A673 (cell line): Measurements from ENCODE around the gene DNAH14. TPM values are rescaled to one million over a fixed set of nuclear protein-coding genes. Genes with fewer than 3 reads are reported as not detected.

ENCODE experiments used
- BruUV-seq: library from RNA; stranded (reverse); fragments of 400-500 nt; replicated peaks from 2 replicates; lab custom pipeline; 2021; lab: Mats Ljungman, UMichigan
- CTCF ChIA-PET: fragments of 300-600 bp; sonication (Branson Sonifier 250); formaldehyde crosslinking; loops from one replicate; lab custom pipeline; 2022; ENCODE audit warnings: antibody characterized with exemption; lab: Charles Lee
- POLR2A ChIA-PET: fragments of 300-600 bp; sonication (Branson Sonifier 250); formaldehyde crosslinking; loops from one replicate; lab custom pipeline; 2022; ENCODE audit warnings: antibody characterized with exemption; ENCODE audit not compliant: low non-redundant PET; lab: Charles Lee
- DNase-seq: peaks from one replicate; pipeline ENCODE4 v3.0.0-alpha.2; 2015; ENCODE audit warnings: low spot score
- H3K27ac ChIP-seq: fragments of 200-600 bp; sonication (generic); 2 replicates; pipeline ENCODE4 v1.5.1; 2016; ENCODE audit warnings: mixed run types, low read depth, mild to moderate bottlenecking, mixed read lengths, antibody characterized with exemption, low read length; ENCODE audit not compliant: poor library complexity, severe bottlenecking
- H3K27me3 ChIP-seq: fragments of 200-600 bp; sonication (generic); replicated peaks from 2 replicates; pipeline ENCODE4 v1.6.1; 2017; ENCODE audit warnings: mixed run types, low read depth, mild to moderate bottlenecking, mixed read lengths, antibody characterized with exemption, low read length; ENCODE audit not compliant: insufficient read depth, poor library complexity
- H3K36me3 ChIP-seq: fragments of 200-600 bp; sonication (generic); 2 replicates; pipeline ENCODE4 v1.6.1; 2016; ENCODE audit warnings: mixed run types, mild to moderate bottlenecking, mixed read lengths, antibody characterized with exemption, low read length; ENCODE audit not compliant: insufficient read depth, poor library complexity, severe bottlenecking
- H3K4me1 ChIP-seq: fragments of 200-600 bp; sonication (generic); 2 replicates; pipeline ENCODE4 v1.6.1; 2017; ENCODE audit warnings: mixed run types, mild to moderate bottlenecking, mixed read lengths, antibody characterized with exemption, low read length; ENCODE audit not compliant: insufficient read depth, poor library complexity, severe bottlenecking
- H3K4me3 ChIP-seq: fragments of 200-600 bp; sonication (generic); 2 replicates; pipeline ENCODE4 v1.5.1; 2016; ENCODE audit warnings: low read depth, mixed run types, mild to moderate bottlenecking, mixed read lengths, low read length; ENCODE audit not compliant: poor library complexity, severe bottlenecking
- H3K9me3 ChIP-seq: fragments of 200-600 bp; sonication (generic); 2 replicates; pipeline ENCODE4 v1.6.1; 2016; ENCODE audit warnings: mixed run types, low read depth, mild to moderate bottlenecking, mixed read lengths, antibody characterized with exemption, low read length; ENCODE audit not compliant: poor library complexity, severe bottlenecking
- CTCF ChIP-seq: fragments of 300-800, 200-600 bp; sonication (generic); conservative IDR thresholded peaks from 2 replicates; pipeline ENCODE4 v1.5.1; 2017; ENCODE audit warnings: low read depth, mild to moderate bottlenecking, antibody characterized with exemption, low read length, moderate library complexity, mixed read lengths
- EZH2 ChIP-seq: fragments of 200-600 bp; sonication (generic); IDR thresholded peaks from 2 replicates; pipeline ENCODE4 v1.6.1; 2017; ENCODE audit warnings: borderline replicate concordance, low read depth, mild to moderate bottlenecking, mixed read lengths, antibody characterized with exemption, low read length; ENCODE audit not compliant: poor library complexity, severe bottlenecking
- intact Hi-C: fragments of 100-400 bp; cut with micrococcal nuclease; formaldehyde crosslinking; loops from one replicate; pipeline ENCODE4 v1.10.0; 2022; ENCODE audit not compliant: unreplicated experiment
- total RNA-seq: library from RNA; stranded (reverse); gene quantifications from 2 replicates; pipeline ENCODE4 v1.2.3, GENCODE V29; 2021

The DNAH14 gene
- total RNA-seq, 1 experiment from 2014 or later = 9.9 TPM

- intact Hi-C loops = no loop called here
- Histone ChIP-seq H3K9me3 (no peaks in the 10 kb centered on the region), H3K4me3 (peak overlapping the region; percentile 2), H3K27ac (peak overlapping the region; percentile 46), H3K4me1 (no peaks in the 10 kb centered on the region), H3K27me3 (peaks cover 18% of the 10 kb centered on the region), H3K36me3 (no peaks in the 10 kb centered on the region)
- TF ChIP-seq EZH2 = no peak
- no peak for TF ChIP-seq CTCF
- POLR2A ChIA-PET = no interaction called here
- DNase-seq = peak; percentile 84
- no TSS peak for BruUV-seq
- CTCF ChIA-PET = no interaction called here
Measured at GRCh38 chr1:225155555-225155954, 226.1 kb downstream of the DNAH14 start.

DNA sequence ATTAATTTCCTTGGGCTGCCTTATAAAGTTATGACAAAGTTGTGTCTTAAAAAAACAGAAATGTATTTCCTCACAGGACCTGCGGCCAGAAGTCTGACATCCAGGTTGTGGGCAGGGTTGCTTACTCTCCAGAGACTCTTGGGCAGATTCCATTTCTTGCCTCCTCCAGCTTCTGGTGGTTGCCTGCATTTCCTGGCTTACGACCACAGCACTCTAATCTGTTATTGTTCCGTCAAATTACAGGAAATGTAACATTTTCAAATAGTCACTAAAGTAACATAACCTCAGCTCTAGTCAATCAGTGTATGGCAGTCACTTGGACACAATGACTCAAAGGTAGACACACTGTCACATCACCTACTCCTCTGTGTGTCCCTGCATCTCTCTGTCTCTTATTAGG lies 226.8 kb downstream of the DNAH14 start:
- peak; percentile 86 for DNase-seq
- no peak for TF ChIP-seq CTCF
- TF ChIP-seq EZH2 = no peak
- H3K4me1 ChIP-seq = no peaks in the 10 kb centered on the region
- H3K9me3 ChIP-seq = no peaks in the 10 kb centered on the region
- peaks cover 18% of the 10 kb centered on the region for H3K27me3 ChIP-seq
- intact Hi-C loops = no loop called here
- BruUV-seq = no TSS peak
- H3K27ac ChIP-seq = peak overlapping the region; percentile 46
- ChIA-PET POLR2A (no interaction called here), CTCF (no interaction called here)
- peak overlapping the region; percentile 2 for H3K4me3 ChIP-seq
- H3K36me3 ChIP-seq = no peaks in the 10 kb centered on the region

DNA sequence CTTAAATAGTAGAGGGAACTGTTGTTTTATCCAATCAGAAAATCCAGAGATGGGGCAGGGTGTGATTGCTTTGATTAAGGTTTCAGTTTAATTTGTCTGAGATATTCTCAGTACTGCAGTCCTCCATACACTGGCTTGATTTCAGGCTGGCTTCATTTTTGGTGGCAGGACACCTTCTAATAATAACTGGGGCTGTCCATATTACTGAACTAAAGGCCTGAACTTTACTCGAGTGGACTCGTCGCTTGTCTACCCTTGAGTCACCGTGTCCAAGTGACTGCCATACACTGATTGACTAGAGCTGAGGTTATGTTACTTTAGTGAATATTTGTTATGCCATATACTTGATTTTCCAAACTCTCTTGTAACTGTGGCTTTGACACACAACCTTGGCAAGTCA lies 228.8 kb downstream of the DNAH14 start:
- POLR2A ChIA-PET = no interaction called here
- Histone ChIP-seq H3K4me3 (no peak overlapping the region), H3K4me1 (no peaks in the 10 kb centered on the region), H3K27ac (no peak overlapping the region), H3K9me3 (no peaks in the 10 kb centered on the region), H3K27me3 (peaks cover 11% of the 10 kb centered on the region), H3K36me3 (no peaks in the 10 kb centered on the region)
- no peak for DNase-seq
- TF ChIP-seq EZH2 (no peak), CTCF (no peak)
- intact Hi-C loops = no loop called here
- CTCF ChIA-PET = no interaction called here
- BruUV-seq = no TSS peak
